Measurements from ENCODE around the gene HPN.

DNA sequence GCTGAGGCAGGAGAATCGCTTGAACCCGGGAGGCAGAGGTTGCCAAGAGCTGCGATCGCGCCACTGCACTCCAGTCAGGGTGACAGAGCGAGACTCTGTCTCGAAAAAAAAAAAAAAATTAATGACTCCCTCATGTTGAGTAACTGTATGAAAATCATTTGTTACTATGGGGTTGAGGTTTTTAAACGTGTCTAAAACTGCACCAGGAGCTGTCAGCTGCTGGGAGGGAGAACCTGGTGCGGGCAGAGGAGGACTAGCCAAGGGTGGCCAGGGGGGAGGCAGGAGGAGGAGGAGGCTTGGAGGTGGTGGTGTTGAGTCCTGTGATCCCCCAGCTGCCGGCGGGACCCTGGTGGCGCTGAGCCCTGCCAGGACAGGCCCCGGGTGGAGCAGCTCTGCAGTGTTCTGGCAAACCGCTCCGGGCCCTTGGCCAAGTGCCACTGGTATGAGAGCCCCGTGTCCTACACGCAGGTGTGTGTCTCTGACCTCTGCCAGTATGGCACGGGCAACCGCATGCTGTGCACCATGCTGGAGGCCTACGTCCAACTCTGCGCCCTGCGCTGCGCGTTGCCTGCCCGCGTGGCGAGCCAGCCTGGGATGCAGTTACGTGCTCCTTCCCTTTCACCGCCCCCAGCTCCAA is 57.0 kb downstream of the HPN start:
- TF ChIP-seq FOXK2 (IDR thresholded peaks at IDR 0.05) (no peak), TARDBP (IDR thresholded peaks at IDR 0.05) (no peak), FOXA1 (IDR thresholded peaks at IDR 0.05) (no peak), ZNF384 (IDR thresholded peaks at IDR 0.05) (no peak), SP1 (IDR thresholded peaks at IDR 0.05) (no peak), ELF4 (IDR thresholded peaks at IDR 0.05) (no peak), LEF1 (IDR thresholded peaks at IDR 0.05; ENCODE audit: borderline replicate concordance) (no peak), BHLHE40 (IDR thresholded peaks at IDR 0.05; ENCODE audit: borderline replicate concordance) (no peak), CTBP1 (IDR thresholded peaks at IDR 0.05; ENCODE audit: borderline replicate concordance) (no peak), L3MBTL2 (conservative IDR thresholded peaks at IDR 0.05) (no peak), HDGF (IDR thresholded peaks at IDR 0.05; ENCODE audit: borderline replicate concordance) (no peak), ARNT (IDR thresholded peaks at IDR 0.05) (no peak), SUZ12 (IDR thresholded peaks at IDR 0.05) (no peak)

All from HEK293T (cell line).